HG02870 (cell line): ENCODE measurements around the gene TRRAP.
"Not testable (repeated sequence)": the region's sequence is repeated elsewhere in the genome, so short reads cannot be mapped to it uniquely, and the experiment has no call there.

Experiments
- ATAC-seq: cut with Tn5 transposase; IDR thresholded peaks from one replicate; pipeline ENCODE4 v1.9.1; 2021; ENCODE audit warnings: mild to moderate bottlenecking, moderate library complexity; ENCODE audit not compliant: unreplicated experiment

Gene TRRAP

DNA sequence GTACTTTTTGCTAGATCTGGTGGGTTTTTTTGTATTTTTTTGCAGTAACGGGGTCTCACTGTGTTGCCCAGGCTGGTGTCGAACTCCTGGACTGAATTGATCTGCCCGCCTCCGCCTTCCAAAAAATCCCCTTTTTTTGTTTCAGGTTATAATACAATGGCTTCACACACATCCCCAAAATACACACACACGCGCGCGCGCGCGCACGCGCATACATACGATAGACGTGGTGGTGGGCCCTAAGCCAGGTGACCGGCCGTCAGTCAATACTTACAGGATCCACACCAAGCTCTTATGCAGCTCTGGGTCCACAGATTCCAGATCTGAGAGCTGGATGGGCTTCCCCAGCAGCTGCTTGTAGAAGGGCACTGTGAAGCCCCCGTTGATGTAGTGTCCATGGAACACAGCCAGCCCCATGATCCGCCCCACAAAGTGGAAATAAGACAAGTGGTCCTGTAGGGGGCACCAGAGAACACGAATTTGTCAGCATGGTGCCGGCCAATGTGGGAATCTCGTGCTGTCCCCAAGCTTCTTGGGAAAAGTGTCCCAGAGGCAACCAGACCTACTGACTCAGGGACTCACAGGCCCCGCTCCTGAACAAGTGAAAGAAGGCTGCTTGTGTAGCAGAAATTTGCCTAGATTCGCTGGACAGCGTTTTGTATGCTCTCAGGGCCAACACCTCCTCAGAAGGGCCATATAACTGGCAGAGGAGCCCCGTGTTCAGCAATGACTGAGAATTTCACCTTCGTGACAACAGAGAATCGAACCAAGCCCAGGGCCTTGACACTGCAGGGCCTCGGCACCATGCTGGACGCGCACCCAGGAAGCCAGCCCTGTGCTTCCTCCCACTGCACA lies 162.0 kb downstream of the TRRAP start:
- no peak for ATAC-seq

DNA sequence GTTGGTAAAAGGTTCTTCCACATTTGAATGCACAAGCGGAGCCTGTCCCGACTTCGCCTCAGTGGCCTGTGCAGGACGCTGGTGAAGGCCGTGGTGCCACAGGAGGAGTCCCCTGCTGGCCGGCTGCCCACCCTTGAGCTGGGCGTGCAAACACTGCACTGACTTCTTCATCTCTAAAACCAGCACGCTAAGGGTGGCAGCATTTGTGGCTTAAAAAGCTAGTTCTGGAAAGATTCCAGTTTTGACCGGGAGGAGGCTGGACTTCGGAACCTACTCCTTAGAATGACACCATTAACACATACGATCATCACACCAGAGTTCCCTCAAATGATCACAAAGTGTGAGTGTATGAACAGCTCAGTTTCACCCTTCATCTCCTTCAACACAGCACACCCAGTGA lies 163.2 kb downstream of the TRRAP start:
- no peak for ATAC-seq

DNA sequence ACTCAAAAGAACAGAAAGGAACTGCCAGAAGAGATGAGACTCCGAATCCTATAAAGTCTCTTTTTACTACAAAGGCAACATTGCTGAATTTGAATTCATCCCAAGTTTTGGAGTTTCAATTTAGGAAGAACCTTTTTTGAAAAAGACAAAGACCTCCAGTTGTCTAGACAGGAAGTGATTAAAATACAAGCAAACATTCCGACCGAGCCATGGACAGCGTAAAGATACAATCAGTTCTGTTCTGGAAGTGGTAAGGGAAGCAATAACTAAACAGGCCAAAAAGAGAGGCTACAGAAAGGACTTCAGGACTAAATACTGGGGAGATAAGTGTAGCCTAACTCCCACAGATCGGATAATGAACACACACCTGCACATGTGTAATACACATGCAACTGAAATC lies 164.6 kb downstream of the TRRAP start:
- no peak for ATAC-seq

DNA sequence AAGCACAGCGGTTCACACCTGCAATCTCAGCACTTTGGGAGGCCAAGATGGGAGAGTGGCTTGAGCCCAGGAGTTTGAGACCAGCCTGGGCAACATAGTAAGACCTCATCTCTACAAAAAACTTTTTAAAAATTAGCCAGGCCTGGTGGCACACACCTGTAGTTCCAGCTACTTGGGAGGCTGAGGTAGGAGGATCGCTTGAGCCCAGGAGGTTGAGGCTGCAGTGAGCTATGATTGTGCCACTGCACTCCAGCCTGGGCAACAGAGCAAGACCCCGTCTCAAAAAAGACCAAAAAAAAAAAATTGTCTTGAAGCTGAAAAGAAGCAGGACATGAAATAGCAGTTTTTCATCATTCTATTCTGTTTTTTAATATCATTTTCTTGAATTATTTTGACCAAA lies 166.5 kb downstream of the TRRAP start:
- ATAC-seq = not testable (repeated sequence)

DNA sequence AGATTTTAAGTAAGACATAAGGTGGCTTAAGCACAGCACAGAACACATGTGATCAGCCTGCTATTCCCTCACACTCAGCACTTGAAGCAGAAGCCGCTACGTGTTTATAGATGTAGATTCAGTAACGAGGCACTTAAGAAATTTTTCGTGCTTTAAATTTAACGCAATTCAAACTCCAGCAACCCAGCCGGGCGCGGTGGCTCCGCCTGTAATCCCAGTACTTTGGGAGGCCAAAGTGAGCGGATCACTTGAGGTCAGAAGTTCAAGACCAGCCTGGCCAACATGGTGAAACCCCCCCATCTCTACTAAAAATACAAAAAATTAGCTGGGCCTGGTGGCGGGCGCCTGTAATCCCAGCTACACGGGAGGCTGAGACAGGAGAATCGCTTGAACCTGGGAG lies 167.9 kb downstream of the TRRAP start:
- not testable (repeated sequence) for ATAC-seq

DNA sequence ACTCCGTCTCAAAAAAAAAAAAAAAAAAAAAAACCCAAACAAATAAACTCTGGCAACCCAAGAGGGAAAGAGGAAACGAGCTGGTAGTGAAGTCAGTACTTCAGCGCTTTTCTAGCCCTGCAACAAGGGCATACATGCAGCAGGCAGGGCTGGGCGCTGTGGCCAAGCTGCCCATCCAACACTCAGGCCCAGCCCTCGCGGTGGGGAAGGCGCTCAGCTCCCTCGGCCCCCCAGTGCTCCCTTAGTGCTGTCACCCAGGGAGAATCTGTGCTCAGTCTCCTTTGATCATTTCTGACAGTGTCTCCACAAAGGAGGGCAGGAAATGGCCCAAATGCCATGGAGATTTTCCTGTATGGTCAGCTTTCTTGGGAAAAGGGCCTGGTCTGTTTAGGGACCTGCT lies 168.4 kb downstream of the TRRAP start:
- no peak for ATAC-seq

DNA sequence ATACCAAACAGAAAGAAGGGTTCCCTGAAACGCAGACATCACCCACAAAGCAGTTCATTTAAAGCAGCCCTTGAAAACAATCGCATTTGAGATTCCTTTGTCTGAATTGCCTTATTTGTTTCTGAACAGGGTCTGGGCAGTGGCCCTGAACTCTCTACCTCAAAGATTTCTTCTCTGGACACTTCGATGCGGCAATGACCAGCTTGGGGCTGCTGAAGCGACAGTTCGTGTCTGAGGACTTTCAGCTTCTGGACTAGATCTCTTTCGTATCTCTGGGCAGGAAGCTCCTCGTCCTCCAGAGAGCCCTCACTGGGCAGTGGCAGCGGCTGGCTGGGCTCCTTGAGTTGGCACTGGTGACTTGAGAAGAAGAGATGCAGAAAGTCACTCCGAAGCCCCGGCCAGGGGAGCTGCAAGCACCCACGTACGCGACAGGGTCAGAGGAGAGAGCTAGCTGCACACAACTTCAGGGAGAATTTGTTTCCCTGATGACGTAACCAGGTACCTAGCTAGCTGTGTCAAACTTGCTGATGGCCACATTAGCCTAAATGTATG lies 169.3 kb downstream of the TRRAP start:
- no peak for ATAC-seq

DNA sequence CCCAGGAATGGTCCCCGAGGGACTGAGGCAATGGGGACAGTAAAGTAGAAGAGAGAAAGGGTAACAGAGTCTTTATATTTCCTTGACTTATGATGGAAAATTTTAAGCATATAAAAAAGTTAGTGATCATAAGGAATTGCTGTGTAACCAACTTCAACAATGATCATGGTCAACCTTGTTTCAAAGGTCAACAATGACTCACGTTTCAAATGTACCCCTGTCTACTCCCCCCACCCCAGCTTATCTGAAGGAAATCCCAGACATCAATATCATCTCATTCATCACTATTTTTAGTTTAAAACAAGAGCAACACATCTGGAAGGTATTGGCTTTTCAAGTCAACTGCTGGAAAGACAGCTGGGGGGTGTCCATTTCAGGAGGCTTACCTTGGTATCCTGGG lies 172.6 kb downstream of the TRRAP start:
- ATAC-seq = no peak

DNA sequence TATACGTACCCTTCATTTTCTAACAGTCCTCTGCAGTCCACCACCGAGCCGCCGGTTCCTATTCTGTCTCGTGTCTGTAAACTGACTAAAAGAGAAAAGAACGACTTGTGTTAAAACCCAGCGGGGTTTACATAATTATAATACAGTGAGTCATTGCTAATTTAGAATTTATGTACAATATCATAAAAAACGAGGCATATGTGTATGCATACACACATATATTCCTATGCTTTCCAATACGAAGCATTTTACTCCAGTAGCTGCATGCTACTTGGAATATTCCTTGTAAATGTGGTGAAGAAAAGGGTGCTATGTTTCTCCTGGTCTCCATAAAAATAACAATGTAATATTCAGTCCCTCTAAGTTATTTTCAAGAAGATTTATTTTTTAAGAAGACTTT lies 176.4 kb downstream of the TRRAP start:
- ATAC-seq = no peak

DNA sequence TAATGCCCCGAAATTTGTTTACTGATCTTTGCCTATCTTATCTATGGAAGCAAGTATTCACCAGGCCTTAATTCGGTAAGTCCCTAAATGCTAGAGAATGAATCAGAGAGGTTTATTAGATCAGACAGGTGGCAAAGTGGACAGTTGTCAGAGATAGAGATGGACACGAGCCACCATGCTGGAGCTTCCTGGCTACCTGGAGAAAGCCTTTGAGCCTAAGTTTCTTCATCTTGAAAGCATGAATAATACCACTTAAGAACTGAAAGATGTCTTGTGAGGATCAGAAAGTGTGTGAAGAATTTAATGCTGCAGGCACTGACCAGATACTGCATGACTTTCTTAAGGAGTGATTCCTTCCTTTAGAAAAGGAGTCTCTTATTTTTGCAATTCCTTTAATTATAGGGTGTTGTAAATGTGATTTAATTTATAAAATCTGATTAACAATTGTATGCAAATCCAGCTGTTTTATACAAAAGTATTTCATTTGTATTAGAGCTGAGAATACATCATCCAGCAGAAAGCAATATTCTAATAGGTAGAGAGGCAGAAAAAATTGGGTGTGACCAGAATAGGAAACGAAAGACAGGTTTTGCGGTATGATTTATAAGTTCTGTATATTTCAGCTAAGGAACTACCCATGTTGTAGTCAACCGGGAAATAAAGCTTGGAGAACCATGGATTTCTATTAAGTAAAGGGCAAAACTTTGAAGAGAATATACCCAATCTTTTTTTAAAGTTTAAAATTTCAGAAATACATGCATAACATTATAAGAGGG lies 182.9 kb downstream of the TRRAP start:
- ATAC-seq = no peak
